Muscle of leg (tissue), 11 donors: ENCODE results near the gene MRFAP1. TPM values are rescaled to one million over a fixed set of nuclear protein-coding genes. Genes with fewer than 3 reads are reported as not detected.
"Not testable (repeated sequence)": the region's sequence is repeated elsewhere in the genome, so short reads cannot be mapped to it uniquely, and the experiment has no call there.

Experiments
- DNase-seq: peaks from one replicate; pipeline ENCODE4 v3.0.0; 2013
- H3K27ac ChIP-seq: one replicate; pipeline ENCODE4 v1.5.1; 2013; ENCODE audit warnings: mild to moderate bottlenecking, low read length, control low read depth
- H3K27me3 ChIP-seq: one replicate; pipeline ENCODE4 v1.6.1; 2013; ENCODE audit warnings: low read length; ENCODE audit not compliant: control insufficient read depth, insufficient read depth
- H3K36me3 ChIP-seq: one replicate; pipeline ENCODE4 v1.6.1; 2013; ENCODE audit warnings: low read length; ENCODE audit not compliant: control insufficient read depth, insufficient read depth
- H3K4me1 ChIP-seq: one replicate; pipeline ENCODE4 v1.6.1; 2013; ENCODE audit warnings: low read length; ENCODE audit not compliant: control insufficient read depth, insufficient read depth
- H3K4me3 ChIP-seq: one replicate; pipeline ENCODE4 v1.5.1; 2013; ENCODE audit warnings: low read length, control low read depth
- H3K9me3 ChIP-seq: replicated peaks from 2 replicates; pipeline ENCODE4 v1.6.1; 2013; ENCODE audit warnings: low read depth, low read length; ENCODE audit not compliant: control insufficient read depth
- WGBS: methylation state at CpG from one replicate; pipeline ENCODE4 v1.1.5; 2013; ENCODE audit warnings: missing lambda C conversion rate; ENCODE audit not compliant: insufficient coverage; 5-methylcytosine and 5-hydroxymethylcytosine counted together
- polyA plus RNA-seq, 8 donors: library from polyadenylated mRNA; unstranded; fragments of 120-200 nt; gene quantifications; one replicate each; pipeline versions ENCODE4 v1.2.1 to v1.2.3, GENCODE V29; 2013; ENCODE audit warnings: inconsistent platforms in 1 of 8, low replicate concordance in 1 of 8; ENCODE audit not compliant: insufficient read length in 8 of 8, insufficient read depth in 1 of 8
- total RNA-seq: library from RNA; stranded (reverse); fragments of 120-200 nt; gene quantifications from one replicate; pipeline ENCODE4 v1.2.4, GENCODE V29; 2013

Gene MRFAP1
- total and polyA plus RNA-seq, 9 donors: 54.2 to 335 (median 267) TPM

- no peak overlapping the region for H3K4me3 ChIP-seq
- WGBS: 93% methylated on average over 3 of the region's 3 CpGs
- peaks cover 64% of the 10 kb centered on the region for H3K27me3 ChIP-seq
- H3K27ac ChIP-seq: no peak overlapping the region
- no peaks in the 10 kb centered on the region for H3K9me3 ChIP-seq
- peaks cover 8% of the 10 kb centered on the region for H3K4me1 ChIP-seq
- DNase-seq: no peak
- H3K36me3 ChIP-seq: no peaks in the 10 kb centered on the region
These were observed 19.9 kb downstream of the MRFAP1 start for GRCh38 chr4:6660430-6660829.

DNA sequence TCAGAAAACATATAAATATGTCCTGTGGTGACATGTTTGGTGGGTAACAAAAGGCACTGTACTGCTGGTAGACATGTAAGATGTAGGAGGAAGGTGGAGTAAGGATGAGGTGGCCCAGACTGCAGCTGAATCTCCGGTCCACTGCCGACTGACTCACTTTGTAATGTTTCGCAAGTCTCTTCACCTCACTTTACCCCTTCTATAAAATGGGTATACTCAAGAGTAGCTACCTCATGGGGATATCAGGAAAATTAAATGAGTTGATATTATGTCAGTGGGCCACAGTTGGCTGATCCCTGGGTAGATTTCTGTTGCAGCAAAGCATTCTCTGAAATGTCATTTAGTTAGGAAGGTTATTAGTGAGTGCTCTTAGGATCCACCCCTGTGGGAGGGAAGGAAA lies 22.1 kb downstream of the MRFAP1 start:
- WGBS: no CpG with 5 or more reads among the region's 3 CpGs
- DNase-seq: no peak
- Histone ChIP-seq H3K27ac (no peak overlapping the region), H3K27me3 (peaks cover 66% of the 10 kb centered on the region), H3K36me3 (no peaks in the 10 kb centered on the region), H3K4me3 (no peak overlapping the region), H3K9me3 (no peaks in the 10 kb centered on the region), H3K4me1 (peaks cover 8% of the 10 kb centered on the region)

DNA sequence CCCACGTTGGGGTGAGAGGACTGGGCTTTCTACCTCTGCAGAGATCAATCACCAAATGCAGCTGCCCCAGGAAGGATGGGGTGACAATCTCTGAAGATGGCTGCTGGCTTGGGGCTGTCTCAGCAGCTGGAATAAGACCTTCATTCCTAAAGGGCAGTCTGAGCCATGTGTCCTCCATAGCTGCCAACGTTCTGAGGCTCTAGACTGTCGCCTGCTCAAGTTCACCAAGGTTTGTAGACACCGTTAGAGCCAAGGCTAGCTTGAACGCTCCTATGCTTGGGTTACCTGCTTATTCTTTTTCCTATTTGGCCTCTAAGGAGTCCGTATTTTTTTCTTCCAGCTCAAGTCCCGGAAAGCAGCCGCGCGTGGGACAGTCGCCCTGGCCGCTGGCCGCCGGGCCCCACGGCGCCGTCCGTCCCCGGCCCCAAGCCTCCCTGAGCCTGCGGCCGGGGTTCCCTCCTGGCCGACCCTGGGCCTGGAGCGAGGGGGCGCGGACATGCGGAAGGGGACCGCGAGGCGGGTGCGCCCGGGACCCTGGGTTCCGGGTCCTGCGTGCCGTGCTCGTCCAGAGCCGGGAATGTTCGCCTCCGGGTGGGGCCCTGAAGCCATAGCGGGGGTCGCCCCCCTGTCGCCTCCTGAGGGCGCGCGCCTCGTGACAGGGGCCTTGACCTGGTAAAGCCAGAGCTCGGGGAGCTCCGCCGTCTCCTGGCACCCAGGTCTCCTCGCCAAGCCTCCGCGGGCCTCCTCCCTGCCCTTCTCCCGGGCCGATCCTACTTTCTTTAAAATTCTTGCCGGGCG lies 23.3 kb downstream of the MRFAP1 start:
- H3K27ac ChIP-seq: no peak overlapping the region
- H3K4me1 ChIP-seq: peaks cover 8% of the 10 kb centered on the region
- H3K27me3 ChIP-seq: peaks cover 57% of the 10 kb centered on the region
- 7% methylated on average over 54 of the region's 55 CpGs for whole genome bisulfite sequencing
- H3K4me3 ChIP-seq: no peak overlapping the region
- H3K9me3 ChIP-seq: no peaks in the 10 kb centered on the region
- H3K36me3 ChIP-seq: no peaks in the 10 kb centered on the region
- DNase-seq: no peak

GRCh38 chr4:6665320-6665654 lies 24.8 kb downstream of the MRFAP1 start:
- DNase-seq: no peak
- H3K27ac ChIP-seq: no peak overlapping the region

GRCh38 chr4:6668391-6668790 lies 27.9 kb downstream of the MRFAP1 start:
- Histone ChIP-seq H3K27me3 (peaks cover 30% of the 10 kb centered on the region), H3K9me3 (no peaks in the 10 kb centered on the region), H3K4me3 (no peak overlapping the region), H3K36me3 (peaks cover 6% of the 10 kb centered on the region), H3K4me1 (peaks cover 5% of the 10 kb centered on the region), H3K27ac (no peak overlapping the region)
- DNase-seq: no peak
- 82% methylated on average over 8 of the region's 11 CpGs for WGBS

More at GRCh38 chr4:6665320-6665654, 24.8 kb downstream of the MRFAP1 start:
- WGBS: 95% methylated on average over 4 of the region's 9 CpGs
- H3K4me1 ChIP-seq: peaks cover 5% of the 10 kb centered on the region
- peaks cover 48% of the 10 kb centered on the region for H3K27me3 ChIP-seq
- H3K36me3 ChIP-seq: peaks cover 2% of the 10 kb centered on the region
- H3K9me3 ChIP-seq: no peaks in the 10 kb centered on the region
- no peak overlapping the region for H3K4me3 ChIP-seq

DNA sequence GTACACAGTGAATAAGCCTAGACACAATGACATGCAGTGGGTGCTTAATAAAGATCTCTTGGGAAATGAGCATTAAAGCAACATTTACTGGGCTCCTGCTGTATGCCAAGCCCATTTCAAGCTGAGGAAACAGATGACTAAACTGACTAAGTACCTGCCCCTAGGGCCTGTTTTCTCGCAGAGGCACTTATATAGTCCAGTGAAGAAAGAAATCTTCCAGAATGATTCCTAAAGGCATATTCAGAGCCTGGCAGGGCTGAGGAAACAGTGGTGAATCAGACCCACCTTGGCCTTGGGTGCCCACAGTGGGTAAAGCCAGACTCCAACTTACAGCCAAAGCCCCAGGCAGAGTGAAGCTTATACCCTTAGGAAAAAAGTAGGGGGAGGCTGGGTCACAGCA lies 31.2 kb downstream of the MRFAP1 start:
- no peak overlapping the region for H3K27ac ChIP-seq
- peaks cover 18% of the 10 kb centered on the region for H3K4me1 ChIP-seq
- no peak for DNase-seq
- H3K36me3 ChIP-seq: peaks cover 17% of the 10 kb centered on the region
- no peaks in the 10 kb centered on the region for H3K9me3 ChIP-seq
- no peak overlapping the region for H3K4me3 ChIP-seq
- peaks cover 2% of the 10 kb centered on the region for H3K27me3 ChIP-seq
- no CpG with 5 or more reads among the region's 1 CpG for WGBS

DNA sequence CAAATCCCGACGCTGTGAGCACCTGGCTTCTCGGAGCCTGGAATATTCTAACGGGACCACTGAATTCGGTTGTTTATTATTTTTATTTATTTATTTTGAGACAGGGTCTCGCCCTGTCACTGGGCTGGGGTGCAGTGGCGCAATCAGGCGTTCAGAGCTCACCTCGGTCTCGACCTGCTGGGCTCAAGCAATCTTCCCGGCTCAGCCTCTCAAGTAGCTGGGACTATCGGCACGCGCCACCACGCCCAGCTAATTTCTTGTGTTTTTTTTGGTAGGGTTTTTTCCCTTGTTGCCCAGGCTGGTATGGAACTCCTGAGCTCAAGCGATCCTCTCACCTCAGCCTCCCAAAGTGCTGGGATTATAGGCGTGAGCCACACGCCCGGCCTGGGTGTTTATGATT lies 31.6 kb downstream of the MRFAP1 start:
- WGBS: 95% methylated on average over 7 of the region's 19 CpGs
- no peak overlapping the region for H3K27ac ChIP-seq
- H3K27me3 ChIP-seq: peaks cover 2% of the 10 kb centered on the region
- H3K36me3 ChIP-seq: peaks cover 19% of the 10 kb centered on the region
- peaks cover 20% of the 10 kb centered on the region for H3K4me1 ChIP-seq
- no peak for DNase-seq
- no peaks in the 10 kb centered on the region for H3K9me3 ChIP-seq
- H3K4me3 ChIP-seq: no peak overlapping the region

DNA sequence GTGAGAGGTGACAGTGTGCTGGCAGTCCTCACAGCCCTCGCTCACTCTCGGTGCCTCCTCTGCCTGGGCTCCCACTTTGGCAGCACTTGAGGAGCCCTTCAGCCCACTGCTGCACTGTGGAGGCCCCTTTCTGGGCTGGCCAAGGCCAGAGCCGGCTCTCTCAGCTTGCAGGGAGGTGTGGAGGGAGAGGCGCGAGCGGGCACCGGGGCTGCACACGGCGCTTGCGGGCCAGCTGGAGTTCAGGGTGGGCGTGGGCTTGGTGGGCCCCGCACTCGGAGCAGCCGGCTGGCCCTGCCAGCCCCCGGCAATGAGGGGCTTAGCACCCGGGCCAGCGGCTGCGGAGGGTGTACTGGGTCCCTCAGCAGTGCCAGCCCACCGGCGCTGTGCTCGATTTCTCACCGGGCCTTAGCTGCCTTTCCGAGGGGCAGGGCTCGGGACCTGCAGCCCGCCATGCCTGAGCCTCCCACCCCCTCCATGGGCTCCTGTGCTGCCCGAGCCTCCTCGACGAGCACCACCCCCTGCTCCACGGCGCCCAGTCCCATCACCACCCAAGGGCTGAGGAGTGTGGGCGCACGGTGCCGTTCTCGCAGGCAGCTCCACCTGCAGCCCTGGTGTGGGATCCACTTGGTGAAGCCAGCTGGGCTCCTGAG lies 32.2 kb downstream of the MRFAP1 start:
- H3K27me3 ChIP-seq, H3K27ac ChIP-seq, DNase-seq, H3K9me3 ChIP-seq, H3K4me3 ChIP-seq: not testable (repeated sequence)
- 93% methylated on average over 12 of the region's 34 CpGs for WGBS
- Histone ChIP-seq H3K36me3 (peaks cover 19% of the 10 kb centered on the region), H3K4me1 (peaks cover 20% of the 10 kb centered on the region)

DNA sequence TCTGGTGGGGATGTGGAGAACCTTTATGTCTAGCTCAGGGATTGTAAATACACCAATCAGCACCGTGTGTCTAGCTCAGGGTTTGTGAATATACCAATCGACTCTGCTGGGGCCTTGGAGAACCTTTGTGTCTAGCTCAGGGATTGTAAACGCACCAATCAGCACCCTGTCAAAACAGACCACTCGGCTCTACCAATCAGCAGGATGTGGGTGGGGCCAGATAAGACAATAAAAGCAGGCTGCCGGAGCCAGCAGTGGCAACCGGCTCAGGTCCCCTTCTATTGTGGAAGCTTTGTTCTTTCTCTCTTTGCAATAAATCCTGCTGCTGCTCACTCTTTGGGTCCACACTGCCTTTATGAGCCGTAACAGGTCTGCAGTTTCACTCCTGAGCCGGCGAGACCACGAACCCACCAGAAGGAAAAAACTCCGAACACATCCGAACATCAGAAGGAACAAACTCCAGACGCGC lies 32.7 kb downstream of the MRFAP1 start:
- H3K27ac ChIP-seq: peak overlapping the region; percentile 91
- peak overlapping the region; percentile 54 for H3K4me3 ChIP-seq
- H3K4me1 ChIP-seq: peaks cover 20% of the 10 kb centered on the region
- 13% methylated on average over 10 of the region's 14 CpGs for WGBS
- DNase-seq, H3K9me3 ChIP-seq, H3K27me3 ChIP-seq: not testable (repeated sequence)
- H3K36me3 ChIP-seq: peaks cover 19% of the 10 kb centered on the region

GRCh38 chr4:6673660-6674499 lies 33.4 kb downstream of the MRFAP1 start:
- H3K4me1 ChIP-seq: peaks cover 20% of the 10 kb centered on the region
- peak; percentile 98 for DNase-seq
- H3K27me3 ChIP-seq: no peaks in the 10 kb centered on the region
- peaks cover 23% of the 10 kb centered on the region for H3K36me3 ChIP-seq
- peak overlapping the region; percentile 91 for H3K27ac ChIP-seq
- H3K9me3 ChIP-seq: no peaks in the 10 kb centered on the region
- WGBS: under 1% methylated on average over 89 of the region's 89 CpGs
- H3K4me3 ChIP-seq: peak overlapping the region; percentile 54
